HEK293 (cell line): ENCODE data around the gene KCNQ1.

Experiments
- CTCF ChIP-seq: fragments of 450-650 bp; formaldehyde crosslinking; IDR thresholded peaks from 2 replicates; pipeline ENCODE4 v1.5.1; 2016; ENCODE audit warnings: missing biosample characterization, missing genetic modification characterization
- TCF7L2 ChIP-seq: IDR thresholded peaks from 2 replicates; pipeline ENCODE4 v1.6.1; 2011; ENCODE audit warnings: low read depth, mild to moderate bottlenecking, inconsistent platforms, low read length, moderate library complexity, borderline replicate concordance
- ZBTB44 ChIP-seq: fragments of 450-650 bp; IDR thresholded peaks from 2 replicates; pipeline ENCODE4 v1.5.1; 2018; ENCODE audit warnings: missing biosample characterization, mild to moderate bottlenecking, missing genetic modification characterization
- ZFP3 ChIP-seq: fragments of 450-650 bp; formaldehyde crosslinking; IDR thresholded peaks from 2 replicates; pipeline ENCODE4 v1.5.1; 2016; ENCODE audit warnings: low read depth, missing biosample characterization, missing genetic modification characterization
- ZNF184 ChIP-seq: fragments of 450-650 bp; IDR thresholded peaks from 2 replicates; pipeline ENCODE4 v1.5.1; 2018; ENCODE audit warnings: missing biosample characterization, mild to moderate bottlenecking, missing genetic modification characterization
- ZNF24 ChIP-seq: fragments of 450-650 bp; formaldehyde crosslinking; IDR thresholded peaks from 2 replicates; pipeline ENCODE4 v1.5.1; 2016; ENCODE audit warnings: missing biosample characterization, missing genetic modification characterization
- ZNF610 ChIP-seq: fragments of 450-650 bp; formaldehyde crosslinking; IDR thresholded peaks from 2 replicates; pipeline ENCODE4 v1.5.1; 2016; ENCODE audit warnings: missing biosample characterization, missing genetic modification characterization, borderline replicate concordance
- ZNF660 ChIP-seq: fragments of 450-650 bp; IDR thresholded peaks from 2 replicates; pipeline ENCODE4 v1.5.1; 2018; ENCODE audit warnings: missing biosample characterization, mild to moderate bottlenecking, missing genetic modification characterization
- ZNF670 ChIP-seq: fragments of 450-650 bp; formaldehyde crosslinking; IDR thresholded peaks from 2 replicates; pipeline ENCODE4 v1.5.1; 2016; ENCODE audit warnings: missing biosample characterization, missing genetic modification characterization, low read depth
- ZNF692 ChIP-seq: fragments of 450-650 bp; formaldehyde crosslinking; IDR thresholded peaks from 2 replicates; pipeline ENCODE4 v1.5.1; 2016; ENCODE audit warnings: missing biosample characterization, missing genetic modification characterization

GRCh38 chr11:2791139-2791520 is 346.3 kb downstream of the KCNQ1 start:
- TF ChIP-seq ZFP3 (tag by site-specific recombination): no peak
- no peak for TF ChIP-seq CTCF (tag by site-specific recombination)
- TF ChIP-seq ZBTB44 (tag by site-specific recombination): no peak
- no peak for TF ChIP-seq ZNF660 (tag by site-specific recombination)
- TF ChIP-seq ZNF184 (tag by site-specific recombination): no peak
- TF ChIP-seq ZNF670 (tag by site-specific recombination): no peak
- no peak for TF ChIP-seq ZNF692 (tag by site-specific recombination)
- TF ChIP-seq ZNF24 (tag by site-specific recombination): no peak
- TF ChIP-seq ZNF610: no peak
- TF ChIP-seq TCF7L2: no peak
